Psoas muscle (tissue), 8 donors: ENCODE measurements around the gene GALNT9. TPM values are rescaled to one million over a fixed set of nuclear protein-coding genes. Genes with fewer than 3 reads are reported as not detected.

Source experiments
- ATAC-seq, 4 donors: fragments of 200-7000 bp; cut with Tn5 transposase; one replicate each; pipeline ENCODE4 v1.9.1; 2020; ENCODE audit warnings: moderate library complexity in 3 of 4, mild to moderate bottlenecking in 2 of 4
- DNase-seq, 2 donors: peaks; one replicate each; pipeline ENCODE4 v3.0.0-alpha.2; 2020
- H3K27ac ChIP-seq: fragments of 200-600 bp; one replicate; pipeline ENCODE4 v1.8.0; 2022
- H3K27me3 ChIP-seq, 3 donors: fragments of 200-600 bp in 1 of 3; one replicate each; pipeline versions ENCODE4 v1.6.1 to v1.8.0; 2013 to 2022; ENCODE audit warnings: low read length in 2 of 3, mild to moderate bottlenecking in 2 of 3, moderate library complexity in 1 of 3; ENCODE audit not compliant: insufficient read depth in 3 of 3
- H3K36me3 ChIP-seq, 2 donors: fragments of 200-600 bp in 1 of 2; one replicate each; pipeline versions ENCODE4 v1.6.1 to v1.8.0; 2013 to 2022; ENCODE audit warnings: low read depth in 1 of 2, mild to moderate bottlenecking in 1 of 2, moderate library complexity in 1 of 2; ENCODE audit not compliant: insufficient read depth in 1 of 2
- H3K4me1 ChIP-seq: fragments of 200-600 bp; one replicate; pipeline ENCODE4 v1.8.0; 2022
- H3K4me3 ChIP-seq: fragments of 200-600 bp; one replicate; pipeline ENCODE4 v1.8.0; 2022; ENCODE audit warnings: mild to moderate bottlenecking
- H3K9me3 ChIP-seq: fragments of 200-600 bp; one replicate; pipeline ENCODE4 v1.8.0; 2022
- WGBS, 3 donors: extraction: QIAGEN DNeasy Blood & Tissue Kit; methylation state at CpG; one replicate each; pipeline versions ENCODE4 v1.1.6 to v1.1.7; 2013; 5-methylcytosine and 5-hydroxymethylcytosine counted together
- intact Hi-C, 2 donors: fragments of 100-400 bp; cut with DNase I; formaldehyde crosslinking; loops; one replicate each; pipeline versions ENCODE4 v1.11.0 to v1.14.2; 2022
- polyA plus RNA-seq, 3 donors: library from polyadenylated mRNA; stranded (reverse); fragments of 200-250 nt; gene quantifications; one replicate each; pipeline ENCODE4 v1.2.3, GENCODE V29; 2013
- total RNA-seq, 4 donors: library from RNA; stranded (reverse); fragmentation: NEBNext Ultra II Directional in 2 of 4; extraction: Animal tissue kit (Norgen Biotek cat#: 25700) in 2 of 4; gene quantifications; one replicate each; pipeline versions ENCODE4 v1.2.1 to v1.2.4, GENCODE V29; 2021 to 2023
- TF ChIP-seq, protein P1 (sequence below): fragments of 200-600 bp; IDR thresholded peaks from one replicate; pipeline ENCODE4 v1.8.0; 2022; ENCODE audit warnings: antibody characterized with exemption
- donor health status: healthy with polysubstance abuse.
- donor health status: DM: no; HTN: no; CAD: no; lungs with moderate emphysema.
- donor health status: Bipolar disorder and iron deficiency.
- donor health status: healthy.
- donor health status: DM: yes; HTN: yes; CAD: no.
- donor health status: DM: no; HTN: no; CAD: no.
- donor health status: DM: no; HTN: no; CAD: no.
- donor health status: DM: yes; HTN: yes; CAD: no.

The GALNT9 gene
- total and polyA plus RNA-seq, 7 donors: 0.01 to 0.21 (median 0.08) TPM; not detected in 4

DNA sequence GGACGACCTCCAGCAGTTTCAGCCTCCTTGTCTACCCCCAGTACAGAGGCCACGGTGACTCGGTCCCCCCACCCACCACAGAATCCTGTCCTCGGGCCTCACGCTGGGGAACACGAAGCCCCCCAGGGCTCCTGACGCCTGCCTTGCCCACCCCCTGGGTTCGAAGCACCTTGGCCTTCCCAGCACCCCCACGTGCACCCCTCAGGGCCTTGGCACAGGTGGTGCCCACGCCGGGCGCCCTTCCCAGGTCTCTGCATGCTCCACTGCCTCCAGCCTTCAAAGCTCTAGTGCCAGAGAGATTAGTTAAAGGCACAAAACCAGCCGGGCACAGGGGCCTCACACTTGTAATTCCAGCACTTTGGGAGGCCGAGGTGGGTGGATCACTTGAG is 123.3 kb downstream of the GALNT9 start:
- no peak for ATAC-seq
- Histone ChIP-seq H3K27ac (no peak overlapping the region), H3K4me1 (no peaks in the 10 kb centered on the region), H3K36me3 (no peaks in the 10 kb centered on the region), H3K4me3 (no peak overlapping the region), H3K27me3 (peaks cover 0 to 73% (median 34%) of the 10 kb centered on the region in 3 donors), H3K9me3 (no peaks in the 10 kb centered on the region)
- TF ChIP-seq, protein P1, sequence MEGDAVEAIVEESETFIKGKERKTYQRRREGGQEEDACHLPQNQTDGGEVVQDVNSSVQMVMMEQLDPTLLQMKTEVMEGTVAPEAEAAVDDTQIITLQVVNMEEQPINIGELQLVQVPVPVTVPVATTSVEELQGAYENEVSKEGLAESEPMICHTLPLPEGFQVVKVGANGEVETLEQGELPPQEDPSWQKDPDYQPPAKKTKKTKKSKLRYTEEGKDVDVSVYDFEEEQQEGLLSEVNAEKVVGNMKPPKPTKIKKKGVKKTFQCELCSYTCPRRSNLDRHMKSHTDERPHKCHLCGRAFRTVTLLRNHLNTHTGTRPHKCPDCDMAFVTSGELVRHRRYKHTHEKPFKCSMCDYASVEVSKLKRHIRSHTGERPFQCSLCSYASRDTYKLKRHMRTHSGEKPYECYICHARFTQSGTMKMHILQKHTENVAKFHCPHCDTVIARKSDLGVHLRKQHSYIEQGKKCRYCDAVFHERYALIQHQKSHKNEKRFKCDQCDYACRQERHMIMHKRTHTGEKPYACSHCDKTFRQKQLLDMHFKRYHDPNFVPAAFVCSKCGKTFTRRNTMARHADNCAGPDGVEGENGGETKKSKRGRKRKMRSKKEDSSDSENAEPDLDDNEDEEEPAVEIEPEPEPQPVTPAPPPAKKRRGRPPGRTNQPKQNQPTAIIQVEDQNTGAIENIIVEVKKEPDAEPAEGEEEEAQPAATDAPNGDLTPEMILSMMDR: no peak
- WGBS, 3 donors: 19 to 39% (median 25%) methylated on average over 14 of the region's 14 CpGs
- no peak for DNase-seq
- intact Hi-C loops: no loop called here

DNA sequence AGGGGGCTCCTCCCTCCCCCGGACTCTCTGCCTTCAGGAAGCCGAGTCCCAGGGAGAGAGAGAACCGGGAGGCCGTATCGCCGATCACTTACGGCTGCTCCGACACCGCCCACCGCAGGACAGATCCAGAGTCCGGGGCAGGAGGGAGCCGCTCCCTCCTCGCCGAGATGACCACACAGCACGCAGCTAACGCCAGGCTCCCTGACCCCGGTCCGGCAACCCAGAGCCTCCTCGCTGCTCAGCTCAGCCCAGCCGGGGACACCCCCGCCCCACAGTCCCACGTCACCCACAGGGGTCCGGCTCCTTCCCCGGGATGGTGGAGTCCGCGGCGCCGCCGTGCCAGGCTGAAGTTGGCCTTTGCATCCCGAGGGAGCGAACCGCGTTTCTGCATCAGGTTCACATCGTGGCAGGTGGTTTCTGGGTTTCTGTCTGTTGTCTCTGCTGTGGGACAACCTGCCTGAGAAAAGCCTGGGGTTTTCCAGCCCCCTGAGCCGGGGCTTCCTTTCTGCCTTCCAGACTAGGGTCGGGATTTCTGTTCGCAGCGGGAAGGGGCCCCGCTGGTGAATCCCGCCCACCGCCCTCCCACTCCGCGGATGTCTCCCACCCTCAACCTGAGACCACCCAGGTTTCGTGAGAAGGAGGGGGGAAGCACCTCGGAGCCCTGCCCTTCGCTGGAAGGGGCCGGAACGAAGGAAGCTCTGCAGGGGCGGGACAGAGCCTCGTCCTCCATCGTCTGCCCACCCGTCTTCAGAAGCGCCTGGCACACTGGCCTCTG is 123.9 kb downstream of the GALNT9 start:
- intact Hi-C loops: no loop called here
- ATAC-seq (no peak), DNase-seq (no peak)
- Histone ChIP-seq H3K27ac (no peak overlapping the region), H3K27me3 (peaks cover 0 to 76% (median 34%) of the 10 kb centered on the region in 3 donors), H3K4me1 (no peaks in the 10 kb centered on the region), H3K36me3 (no peaks in the 10 kb centered on the region), H3K4me3 (peak overlapping the region; percentile 11), H3K9me3 (no peaks in the 10 kb centered on the region)
- TF ChIP-seq, protein P1: no peak
- 3 to 8% (median 7%) methylated on average over 45 to 53 of the region's 53 CpGs for WGBS, 3 donors

DNA sequence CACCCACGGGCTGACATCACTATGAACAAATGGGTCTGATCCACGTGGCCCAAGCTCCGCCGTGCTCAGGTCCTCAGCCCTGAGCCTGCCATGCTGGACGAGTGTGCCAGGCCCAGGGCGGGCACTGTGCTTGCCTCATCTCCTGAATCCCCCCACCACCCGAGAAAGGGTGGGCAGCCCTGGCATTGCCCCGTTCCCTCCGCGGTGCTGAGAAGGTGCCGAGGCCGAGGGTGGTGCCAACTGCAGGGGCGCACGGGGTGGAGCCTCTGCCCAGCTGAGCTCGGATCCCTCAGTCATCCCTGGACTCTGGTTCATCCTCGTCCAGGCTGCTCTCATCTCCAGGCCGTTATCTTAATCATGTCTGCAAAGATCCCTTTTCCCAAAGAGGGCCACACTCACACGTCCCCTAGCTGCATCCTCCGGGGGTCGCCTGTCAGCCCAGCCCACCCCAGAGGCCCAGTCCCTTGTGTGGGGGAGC is 124.6 kb downstream of the GALNT9 start:
- TF ChIP-seq, protein P1: no peak
- WGBS, 3 donors: 20 to 42% (median 22%) methylated on average over 18 to 20 of the region's 20 CpGs
- Histone ChIP-seq H3K27me3 (peaks cover 0 to 82% (median 34%) of the 10 kb centered on the region in 3 donors), H3K4me3 (no peak overlapping the region), H3K4me1 (no peaks in the 10 kb centered on the region), H3K9me3 (no peaks in the 10 kb centered on the region), H3K36me3 (no peaks in the 10 kb centered on the region), H3K27ac (no peak overlapping the region)
- peak in 1 of 4 donors; percentile 6 for ATAC-seq
- no peak for DNase-seq
- intact Hi-C loops: no loop called here

DNA sequence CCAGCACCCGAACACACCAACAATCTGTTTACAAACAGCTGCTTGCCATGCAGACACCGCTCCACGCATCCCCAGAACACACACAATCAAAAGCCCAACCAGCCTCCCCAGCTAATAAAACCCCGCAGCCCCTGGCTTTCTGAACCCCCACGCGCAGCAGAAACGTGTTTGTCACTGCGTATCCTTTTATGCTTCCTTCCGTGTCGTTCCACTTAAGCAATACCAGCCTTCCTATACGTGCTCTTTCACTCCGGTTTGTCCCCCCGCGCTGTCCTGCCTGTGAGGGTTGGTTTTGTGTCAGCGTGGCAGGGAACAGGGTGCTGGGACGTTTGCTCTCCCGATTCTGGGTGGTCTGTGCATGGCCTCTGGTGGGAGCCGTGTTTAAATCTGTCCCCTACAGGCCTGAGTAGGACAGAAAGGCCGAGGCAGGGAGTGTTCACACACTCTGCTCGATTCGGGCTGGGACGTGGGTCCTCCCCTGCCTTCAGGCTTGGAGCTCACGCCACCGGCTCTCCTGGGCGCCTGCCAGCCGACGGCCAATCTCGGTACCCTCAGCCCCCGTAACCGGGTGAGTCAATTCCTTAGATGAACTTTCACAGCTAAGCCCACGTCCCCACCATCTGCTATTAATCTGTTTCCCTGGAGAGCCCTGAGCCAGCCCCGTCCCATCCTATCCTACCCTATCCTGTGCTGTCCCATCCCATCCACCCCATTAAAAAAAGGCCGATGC is 125.2 kb downstream of the GALNT9 start:
- Histone ChIP-seq H3K27me3 (peaks cover 0 to 85% (median 35%) of the 10 kb centered on the region in 3 donors), H3K27ac (no peak overlapping the region), H3K4me1 (no peaks in the 10 kb centered on the region), H3K36me3 (no peaks in the 10 kb centered on the region), H3K9me3 (no peaks in the 10 kb centered on the region), H3K4me3 (no peak overlapping the region)
- intact Hi-C loops: no loop called here
- TF ChIP-seq, protein P1: no peak
- no peak for DNase-seq
- no peak for ATAC-seq
- 33 to 42% (median 35%) methylated on average over 33 of the region's 33 CpGs for WGBS, 3 donors
